HG02798 (cell line): ENCODE results near the gene SCIMP.
"Not testable (repeated sequence)": the region's sequence is repeated elsewhere in the genome, so short reads cannot be mapped to it uniquely, and the experiment has no call there.

ENCODE experiments used
- ATAC-seq: cut with Tn5 transposase; IDR thresholded peaks from one replicate; pipeline ENCODE4 v1.9.1; 2021; ENCODE audit warnings: mild to moderate bottlenecking; ENCODE audit not compliant: unreplicated experiment, poor library complexity

SCIMP gene

GRCh38 chr17:5194346-5194745 is 40.3 kb downstream of the SCIMP start:
- no peak for ATAC-seq

GRCh38 chr17:5191541-5192417 is 42.9 kb downstream of the SCIMP start, which contains the start of gene ZNF594:
TSS of gene ZNF594 (minus strand) at chr17:5191868. CDS start at chr17:5184256, 7,612 bp downstream.
- ATAC-seq, result peak; percentile 98

GRCh38 chr17:5184288-5184687 is 50.4 kb downstream of the SCIMP start:
- no peak for ATAC-seq

DNA sequence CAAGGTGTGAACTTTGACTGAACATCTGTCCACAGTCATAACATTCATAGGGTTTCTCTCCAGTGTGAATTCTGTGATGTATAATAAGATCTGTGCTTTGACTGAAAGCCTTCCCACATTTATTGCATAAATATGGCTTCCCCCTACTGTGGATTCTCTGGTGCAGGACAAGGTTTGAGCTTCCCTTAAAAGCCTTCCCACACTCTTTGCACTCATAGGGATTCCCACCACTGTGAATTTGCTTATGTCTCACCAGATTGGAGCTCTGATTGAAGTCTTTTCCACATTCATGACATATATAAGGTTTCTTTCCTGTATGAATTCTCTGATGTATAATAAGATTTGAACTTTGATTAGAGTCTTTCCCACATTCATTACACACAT is 51.3 kb downstream of the SCIMP start:
- ATAC-seq, result no peak

GRCh38 chr17:5182597-5183409 is 51.9 kb downstream of the SCIMP start:
- ATAC-seq, result no peak

DNA sequence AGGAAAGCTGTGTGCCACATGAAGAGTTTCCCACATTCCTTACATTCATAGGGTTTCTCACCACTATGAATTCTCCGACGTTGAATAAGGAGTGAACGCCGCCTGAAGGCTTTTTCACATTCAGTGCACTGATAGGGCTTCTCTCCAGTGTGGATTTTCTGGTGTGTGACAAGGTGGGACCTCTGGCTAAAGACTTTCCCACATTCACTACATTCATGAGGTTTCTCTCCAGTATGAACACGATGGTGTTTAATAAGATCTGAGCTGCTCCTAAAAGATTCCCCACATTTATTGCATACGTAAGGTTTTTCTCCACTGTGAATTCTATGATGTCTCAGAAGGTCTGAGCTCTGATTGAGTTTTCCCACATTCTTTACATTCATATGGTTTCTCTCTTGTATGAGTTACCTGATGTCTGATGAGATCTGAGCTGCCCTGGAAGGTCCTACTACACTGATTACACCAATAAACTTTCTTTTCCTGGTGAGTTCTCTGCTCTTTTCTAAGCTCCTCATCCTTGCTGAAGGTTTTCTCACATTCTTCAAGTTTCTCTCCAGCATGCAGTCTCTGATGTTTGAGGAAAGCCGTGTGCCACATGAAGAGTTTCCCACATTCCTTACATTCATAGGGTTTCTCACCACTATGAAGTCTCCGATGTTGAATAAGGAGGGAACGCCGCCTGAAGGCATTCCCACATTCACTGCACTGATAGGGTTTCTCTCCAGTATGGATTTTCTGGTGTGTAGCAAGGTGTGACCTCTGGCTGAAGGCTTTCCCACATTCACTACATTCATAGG is 53.0 kb downstream of the SCIMP start:
- ATAC-seq, result no peak

DNA sequence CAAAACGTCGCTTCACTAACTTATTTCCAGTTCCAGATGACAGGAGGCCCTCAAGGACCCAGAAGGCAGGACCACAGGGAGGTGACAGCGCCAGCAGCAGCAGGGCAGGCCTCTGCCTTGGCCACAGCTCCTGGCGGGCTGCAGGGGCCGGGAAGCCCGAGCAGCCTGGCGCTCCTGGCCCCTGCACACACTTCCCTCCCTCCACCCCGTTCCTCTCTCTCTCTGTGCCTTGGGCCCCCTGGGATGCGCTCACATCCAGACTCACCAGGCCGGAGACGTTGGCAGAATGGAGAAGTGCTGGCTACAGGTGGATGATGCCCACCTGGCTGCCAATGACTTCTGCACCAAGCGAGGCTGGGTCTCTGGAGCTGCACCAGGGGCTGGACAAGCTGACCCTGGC is 55.7 kb downstream of the SCIMP start:
- ATAC-seq, result no peak

DNA sequence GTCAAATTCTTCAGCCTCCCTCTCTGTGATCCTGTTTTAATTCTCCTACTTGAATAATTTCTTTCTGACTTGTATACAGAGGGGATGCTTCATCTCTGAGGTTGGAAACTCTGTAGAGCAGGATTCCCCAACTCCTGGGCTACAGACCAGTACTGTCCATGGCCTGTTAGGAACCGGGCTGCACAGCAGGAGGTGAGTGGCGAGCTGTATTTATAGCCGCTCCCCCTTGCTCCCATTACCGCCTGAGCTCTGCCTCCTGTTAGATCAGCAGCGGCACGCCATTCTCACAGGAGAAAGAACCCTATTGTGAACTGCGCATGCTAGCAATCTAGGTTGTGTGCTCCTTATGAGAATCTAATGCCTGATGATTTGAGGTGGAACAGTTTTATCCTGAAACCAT is 59.6 kb downstream of the SCIMP start:
- ATAC-seq, result not testable (repeated sequence)

GRCh38 chr17:5165791-5166564 is 68.7 kb downstream of the SCIMP start:
- not testable (repeated sequence) for ATAC-seq

- no peak for ATAC-seq
These were observed 70.2 kb downstream of the SCIMP start for GRCh38 chr17:5164436-5164835.

DNA sequence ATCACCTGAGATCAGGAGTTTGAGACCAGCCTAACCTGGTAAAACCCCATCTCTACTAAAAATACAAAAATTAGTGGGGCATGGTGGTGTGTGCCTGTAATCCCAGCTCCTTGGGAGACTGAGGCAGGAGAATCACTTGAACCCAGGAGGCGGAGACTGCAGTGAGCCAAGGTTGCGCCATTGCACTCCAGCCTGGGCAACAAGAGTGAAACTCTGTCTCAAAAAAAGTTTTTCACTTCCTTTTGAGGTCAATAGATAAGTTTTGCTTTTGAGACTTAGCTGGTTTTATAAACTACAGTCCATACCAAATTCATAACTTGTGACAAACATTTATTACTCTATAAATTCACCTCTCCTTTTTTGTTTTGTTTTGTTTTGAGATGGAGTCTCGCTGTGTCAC is 72.9 kb downstream of the SCIMP start:
- ATAC-seq, result not testable (repeated sequence)

- ATAC-seq, result not testable (repeated sequence)
These were observed 74.0 kb downstream of the SCIMP start for GRCh38 chr17:5160702-5161101.
